ENCODE data around the gene PLAAT1.

DNA sequence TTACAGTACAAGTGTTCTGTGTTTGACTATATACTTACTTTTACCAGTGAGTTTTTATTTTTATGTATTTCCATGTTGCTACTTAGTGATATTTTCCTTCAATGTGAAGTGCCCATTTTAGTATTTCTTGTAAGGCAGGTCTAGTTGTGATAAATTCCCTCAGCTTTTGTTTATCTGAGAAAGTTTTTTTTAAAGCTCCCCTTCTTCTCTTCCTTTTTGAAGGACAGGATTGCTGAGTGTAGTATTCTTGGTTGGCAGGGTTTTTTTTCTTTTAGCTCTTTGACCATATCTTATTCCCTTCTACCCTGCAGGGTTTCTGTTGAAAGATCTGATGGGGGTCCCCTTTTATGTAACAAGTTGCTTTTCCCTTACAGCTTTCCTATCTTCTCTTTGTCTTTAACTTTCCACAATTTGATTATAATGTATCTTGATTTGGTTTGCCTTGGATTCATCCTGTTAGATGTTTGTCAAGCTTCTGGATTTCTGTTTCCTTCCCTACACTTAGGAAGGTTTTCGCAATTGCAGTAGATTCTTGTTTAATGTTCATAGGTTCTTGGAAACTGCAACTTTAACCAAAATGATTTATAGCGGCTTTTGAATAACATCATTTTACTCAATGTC lies 7.9 kb downstream of the PLAAT1 start:
- TF ChIP-seq POLR2A (IDR thresholded peaks at IDR 0.05; ENCODE audit: low read depth, low read length) (no peak), POLR2AphosphoS5 (IDR thresholded peaks at IDR 0.05; ENCODE audit: low read depth, low read length) (no peak)

Data from GM12892 (cell line).